Upper lobe of left lung (tissue), 4 donors: Measurements from ENCODE around the gene UBN1.

Experiments used
- POLR2A ChIP-seq, 4 donors: fragments of 450-650 bp; IDR thresholded peaks; one replicate each; pipeline ENCODE4 v1.5.1; 2016 to 2017; ENCODE audit warnings: antibody characterized with exemption in 4 of 4, mild to moderate bottlenecking in 2 of 4
- POLR2AphosphoS5 ChIP-seq, 2 donors: sonication (generic); formaldehyde crosslinking; IDR thresholded peaks; one replicate each; pipeline ENCODE4 v1.5.1; 2017; ENCODE audit warnings: antibody characterized with exemption in 2 of 2
- TF ChIP-seq, protein P1 (sequence below), 6 experiments: fragments of 450-650 bp in 4 of 6; fragments of 200-600 bp in 2 of 6; sonication (generic) in 2 of 6; IDR thresholded peaks; one replicate each; pipeline ENCODE4 v1.5.1; 2016 to 2019; ENCODE audit warnings: antibody characterized with exemption in 6 of 6

DNA sequence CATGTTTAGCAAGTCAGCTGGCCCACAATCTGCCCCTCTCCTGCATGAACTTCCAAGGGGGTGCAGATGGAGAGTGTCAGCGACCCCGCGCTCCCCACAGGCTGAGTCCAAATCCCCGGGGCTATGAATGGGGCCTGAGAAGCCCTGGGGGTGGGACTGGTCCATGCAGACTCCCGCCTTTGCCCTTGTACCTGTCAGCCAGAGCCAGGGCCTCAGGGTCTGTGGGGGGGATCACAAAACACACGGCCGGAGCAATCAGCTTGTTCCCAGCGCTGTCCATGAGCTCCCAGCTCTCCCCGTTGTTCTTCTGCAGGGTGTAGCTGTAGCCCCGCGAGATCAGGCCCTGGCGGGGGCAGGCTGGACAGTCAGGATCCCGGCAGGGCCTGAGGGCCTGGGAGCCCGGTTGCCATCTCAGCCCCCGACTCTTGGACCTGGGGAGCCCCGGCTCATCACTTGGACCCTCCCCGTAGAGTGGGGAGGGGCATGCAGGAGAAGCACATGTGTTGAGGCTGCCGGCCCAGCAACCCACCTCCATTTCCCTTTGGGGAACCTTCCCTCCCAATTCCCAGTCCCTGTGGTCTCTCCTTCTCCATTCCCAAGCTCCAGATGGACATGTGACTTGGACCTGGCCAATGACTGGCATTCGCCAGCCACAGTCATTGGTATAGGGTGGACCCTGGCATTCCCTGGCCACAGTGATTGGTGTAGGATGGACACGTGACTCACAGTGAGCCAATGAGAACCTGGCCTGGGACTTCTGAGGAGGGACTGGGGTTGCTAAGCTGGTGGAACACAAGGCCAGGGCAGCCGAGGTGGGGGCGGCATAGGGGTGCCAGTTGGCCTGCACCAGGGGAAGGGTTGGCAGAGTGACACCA, 47.2 kb downstream of the UBN1 start:
- TF ChIP-seq POLR2A (IDR thresholded peaks at IDR 0.05), result no peak
- TF ChIP-seq, protein P1, sequence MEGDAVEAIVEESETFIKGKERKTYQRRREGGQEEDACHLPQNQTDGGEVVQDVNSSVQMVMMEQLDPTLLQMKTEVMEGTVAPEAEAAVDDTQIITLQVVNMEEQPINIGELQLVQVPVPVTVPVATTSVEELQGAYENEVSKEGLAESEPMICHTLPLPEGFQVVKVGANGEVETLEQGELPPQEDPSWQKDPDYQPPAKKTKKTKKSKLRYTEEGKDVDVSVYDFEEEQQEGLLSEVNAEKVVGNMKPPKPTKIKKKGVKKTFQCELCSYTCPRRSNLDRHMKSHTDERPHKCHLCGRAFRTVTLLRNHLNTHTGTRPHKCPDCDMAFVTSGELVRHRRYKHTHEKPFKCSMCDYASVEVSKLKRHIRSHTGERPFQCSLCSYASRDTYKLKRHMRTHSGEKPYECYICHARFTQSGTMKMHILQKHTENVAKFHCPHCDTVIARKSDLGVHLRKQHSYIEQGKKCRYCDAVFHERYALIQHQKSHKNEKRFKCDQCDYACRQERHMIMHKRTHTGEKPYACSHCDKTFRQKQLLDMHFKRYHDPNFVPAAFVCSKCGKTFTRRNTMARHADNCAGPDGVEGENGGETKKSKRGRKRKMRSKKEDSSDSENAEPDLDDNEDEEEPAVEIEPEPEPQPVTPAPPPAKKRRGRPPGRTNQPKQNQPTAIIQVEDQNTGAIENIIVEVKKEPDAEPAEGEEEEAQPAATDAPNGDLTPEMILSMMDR (IDR thresholded peaks at IDR 0.05), result no peak
- TF ChIP-seq POLR2AphosphoS5 (IDR thresholded peaks at IDR 0.05), result no peak
